Measurements from ENCODE around the gene NYAP2. TPM values are rescaled to one million over a fixed set of nuclear protein-coding genes. Genes with fewer than 3 reads are reported as not detected.
A peak's percentile ranks its signal among the peaks of the same experiment; 100 is the strongest.

The NYAP2 gene
- total RNA-seq, 1 donor from 2014 or later: 0.14 TPM

- no peak for FAIRE-seq
- no peak for DNase-seq (ENCODE audit: low read depth)
- Histone ChIP-seq H3K79me2 (ENCODE audit: insufficient read depth, low read length) (no peaks in the 10 kb centered on the region), H2AFZ (ENCODE audit: low read depth, low read length) (no peak overlapping the region), H3K9ac (ENCODE audit: low read length) (no peak overlapping the region), H3K27me3 (ENCODE audit: insufficient read depth, low read length) (no peaks in the 10 kb centered on the region), H3K27ac (ENCODE audit: low read depth, low read length) (no peak overlapping the region), H3K36me3 (ENCODE audit: insufficient read depth, low read length) (no peaks in the 10 kb centered on the region), H3K4me3 (ENCODE audit: insufficient read depth, low read depth, low read length) (no peak overlapping the region), H3K9me3 (ENCODE audit: insufficient read depth, low read depth, low read length) (no peaks in the 10 kb centered on the region), H4K20me1 (ENCODE audit: insufficient read depth, low read length) (no peaks in the 10 kb centered on the region), H3K4me2 (ENCODE audit: low read length) (no peak overlapping the region), H3K4me1 (ENCODE audit: insufficient read depth, low read length) (no peaks in the 10 kb centered on the region)
- Mint-ChIP-seq H3K27ac (ENCODE audit: unreplicated experiment) (peak overlapping the region; percentile 30), H3K4me3 (ENCODE audit: unreplicated experiment) (no peak overlapping the region), H3K36me3 (ENCODE audit: low read depth, unreplicated experiment) (no peaks in the 10 kb centered on the region), H3K9me3 (ENCODE audit: unreplicated experiment) (peaks cover 2% of the 10 kb centered on the region), H3K27me3 (ENCODE audit: low read depth, unreplicated experiment) (no peaks in the 10 kb centered on the region), H3K4me1 (ENCODE audit: low read depth, unreplicated experiment) (peaks cover 36% of the 10 kb centered on the region)
- TF ChIP-seq CTCF (IDR thresholded peaks at IDR 0.05; ENCODE audit: insufficient read depth, low read depth, low read length) (no peak), EZH2 (IDR thresholded peaks at IDR 0.05; ENCODE audit: insufficient read depth, low read length) (no peak)
Measured at GRCh38 chr2:225471482-225471881, 72.0 kb downstream of the NYAP2 start.

DNA sequence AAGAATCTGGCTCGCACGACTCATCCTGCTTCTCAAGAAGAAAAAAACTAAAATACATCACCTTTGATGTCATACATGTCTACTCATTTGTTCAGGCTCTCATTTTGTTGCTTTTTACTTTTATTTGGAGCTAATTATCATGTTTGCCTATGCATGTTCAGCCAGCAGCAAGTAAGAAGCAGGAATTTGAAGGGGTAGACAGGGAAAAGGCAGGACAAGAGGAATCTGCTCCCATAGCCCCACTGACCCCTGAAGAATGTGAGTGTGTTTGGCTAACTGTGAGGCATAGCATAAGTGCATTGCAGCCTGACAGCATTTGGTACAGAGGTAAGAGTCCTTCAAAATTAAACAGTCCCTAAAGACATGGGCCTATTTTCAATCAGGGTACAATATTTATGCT, 72.7 kb downstream of the NYAP2 start:
- H3K4me1 ChIP-seq (ENCODE audit: insufficient read depth, low read length): no peaks in the 10 kb centered on the region
- no peaks in the 10 kb centered on the region for H4K20me1 ChIP-seq (ENCODE audit: insufficient read depth, low read length)
- H3K36me3 Mint-ChIP-seq (ENCODE audit: low read depth, unreplicated experiment): no peaks in the 10 kb centered on the region
- no peak overlapping the region for H3K27ac ChIP-seq (ENCODE audit: low read depth, low read length)
- H3K27me3 ChIP-seq (ENCODE audit: insufficient read depth, low read length): no peaks in the 10 kb centered on the region
- H3K9ac ChIP-seq (ENCODE audit: low read length): no peak overlapping the region
- no peak overlapping the region for H2AFZ ChIP-seq (ENCODE audit: low read depth, low read length)
- no peak for FAIRE-seq
- no peaks in the 10 kb centered on the region for H3K79me2 ChIP-seq (ENCODE audit: insufficient read depth, low read length)
- peak; percentile 30 for DNase-seq (ENCODE audit: low read depth)
- H3K27me3 Mint-ChIP-seq (ENCODE audit: low read depth, unreplicated experiment): no peaks in the 10 kb centered on the region
- H3K36me3 ChIP-seq (ENCODE audit: insufficient read depth, low read length): no peaks in the 10 kb centered on the region
- H3K27ac Mint-ChIP-seq (ENCODE audit: unreplicated experiment): peak overlapping the region; percentile 30
- no peak overlapping the region for H3K4me3 Mint-ChIP-seq (ENCODE audit: unreplicated experiment)
- no peak for TF ChIP-seq EZH2 (IDR thresholded peaks at IDR 0.05; ENCODE audit: insufficient read depth, low read length)
- no peak for TF ChIP-seq CTCF (IDR thresholded peaks at IDR 0.05; ENCODE audit: insufficient read depth, low read depth, low read length)
- H3K9me3 Mint-ChIP-seq (ENCODE audit: unreplicated experiment): peaks cover 2% of the 10 kb centered on the region
- peaks cover 31% of the 10 kb centered on the region for H3K4me1 Mint-ChIP-seq (ENCODE audit: low read depth, unreplicated experiment)
- H3K4me3 ChIP-seq (ENCODE audit: insufficient read depth, low read depth, low read length): no peak overlapping the region
- H3K9me3 ChIP-seq (ENCODE audit: insufficient read depth, low read depth, low read length): no peaks in the 10 kb centered on the region
- no peak overlapping the region for H3K4me2 ChIP-seq (ENCODE audit: low read length)

- H3K9me3 ChIP-seq (ENCODE audit: insufficient read depth, low read depth, low read length): no peaks in the 10 kb centered on the region
- Mint-ChIP-seq H3K4me1 (ENCODE audit: low read depth, unreplicated experiment) (no peaks in the 10 kb centered on the region), H3K4me3 (ENCODE audit: unreplicated experiment) (no peak overlapping the region), H3K36me3 (ENCODE audit: low read depth, unreplicated experiment) (no peaks in the 10 kb centered on the region), H3K27ac (ENCODE audit: unreplicated experiment) (no peak overlapping the region), H3K9me3 (ENCODE audit: unreplicated experiment) (peaks cover under 1% of the 10 kb centered on the region), H3K27me3 (ENCODE audit: low read depth, unreplicated experiment) (no peaks in the 10 kb centered on the region)
- TF ChIP-seq CTCF (IDR thresholded peaks at IDR 0.05; ENCODE audit: insufficient read depth, low read depth, low read length): no peak
- no peak for TF ChIP-seq EZH2 (IDR thresholded peaks at IDR 0.05; ENCODE audit: insufficient read depth, low read length)
- no peaks in the 10 kb centered on the region for H3K79me2 ChIP-seq (ENCODE audit: insufficient read depth, low read length)
- no peaks in the 10 kb centered on the region for H3K27me3 ChIP-seq (ENCODE audit: insufficient read depth, low read length)
- no peaks in the 10 kb centered on the region for H3K36me3 ChIP-seq (ENCODE audit: insufficient read depth, low read length)
- H2AFZ ChIP-seq (ENCODE audit: low read depth, low read length): no peak overlapping the region
- H3K27ac ChIP-seq (ENCODE audit: low read depth, low read length): no peak overlapping the region
- H4K20me1 ChIP-seq (ENCODE audit: insufficient read depth, low read length): no peaks in the 10 kb centered on the region
- FAIRE-seq (no peak), DNase-seq (ENCODE audit: low read depth) (no peak)
- H3K4me3 ChIP-seq (ENCODE audit: insufficient read depth, low read depth, low read length): no peak overlapping the region
- no peak overlapping the region for H3K4me2 ChIP-seq (ENCODE audit: low read length)
- H3K4me1 ChIP-seq (ENCODE audit: insufficient read depth, low read length): no peaks in the 10 kb centered on the region
- no peak overlapping the region for H3K9ac ChIP-seq (ENCODE audit: low read length)
Measured at GRCh38 chr2:225479386-225479785, 79.9 kb downstream of the NYAP2 start.
